Inferior parietal cortex (tissue), 1 donor: ENCODE results near the gene ELMO3.

ENCODE experiments used
- DNase-seq: peaks from one replicate; pipeline ENCODE4 v3.0.0-alpha.2; 2016; ENCODE audit errors: extremely low spot score

Gene ELMO3

GRCh38 chr16:67163164-67163998 lies 35.5 kb upstream of the ELMO3 start:
- peak; percentile 81 for DNase-seq

GRCh38 chr16:67163999-67164558 lies 34.9 kb upstream of the ELMO3 start:
- DNase-seq, result no peak

- no peak for DNase-seq
Observed at GRCh38 chr16:67164599-67165061, 34.3 kb upstream of the ELMO3 start, which contains the start of gene HSF4. Gene HSF4 (plus strand): TSS chr16:67164745. CDS start chr16:67164812, 67 bp downstream.

GRCh38 chr16:67165121-67166078 lies 33.5 kb upstream of the ELMO3 start:
- DNase-seq, result no peak

- DNase-seq, result no peak
Observed at GRCh38 chr16:67166110-67166547, 32.8 kb upstream of the ELMO3 start.

- no peak for DNase-seq
Observed at GRCh38 chr16:67166598-67167168, 32.2 kb upstream of the ELMO3 start.

- DNase-seq, result no peak
Observed at GRCh38 chr16:67167588-67167987, 31.3 kb upstream of the ELMO3 start.

GRCh38 chr16:67169011-67169451 lies 29.9 kb upstream of the ELMO3 start:
- no peak for DNase-seq

GRCh38 chr16:67169642-67170167 lies 29.2 kb upstream of the ELMO3 start:
- DNase-seq, result no peak

GRCh38 chr16:67170168-67170948 lies 28.6 kb upstream of the ELMO3 start, which contains the start of gene NOL3:
Gene NOL3 (plus strand): TSS chr16:67170538.
- peak; percentile 16 for DNase-seq

GRCh38 chr16:67170949-67171649 lies 27.8 kb upstream of the ELMO3 start:
- DNase-seq, result no peak

GRCh38 chr16:67173323-67173722 lies 25.6 kb upstream of the ELMO3 start:
- DNase-seq, result no peak

- DNase-seq, result peak; percentile 66
Observed at GRCh38 chr16:67173808-67174705, 24.9 kb upstream of the ELMO3 start.

GRCh38 chr16:67174706-67175231 lies 24.2 kb upstream of the ELMO3 start:
- DNase-seq, result no peak

- DNase-seq, result no peak
Observed at GRCh38 chr16:67176662-67177061, 22.3 kb upstream of the ELMO3 start.

- DNase-seq, result no peak
Observed at GRCh38 chr16:67177743-67178699, 20.9 kb upstream of the ELMO3 start.

GRCh38 chr16:67179421-67180080 lies 19.4 kb upstream of the ELMO3 start:
- no peak for DNase-seq
